ENCODE data around the gene MTRR.

MTRR gene

DNA sequence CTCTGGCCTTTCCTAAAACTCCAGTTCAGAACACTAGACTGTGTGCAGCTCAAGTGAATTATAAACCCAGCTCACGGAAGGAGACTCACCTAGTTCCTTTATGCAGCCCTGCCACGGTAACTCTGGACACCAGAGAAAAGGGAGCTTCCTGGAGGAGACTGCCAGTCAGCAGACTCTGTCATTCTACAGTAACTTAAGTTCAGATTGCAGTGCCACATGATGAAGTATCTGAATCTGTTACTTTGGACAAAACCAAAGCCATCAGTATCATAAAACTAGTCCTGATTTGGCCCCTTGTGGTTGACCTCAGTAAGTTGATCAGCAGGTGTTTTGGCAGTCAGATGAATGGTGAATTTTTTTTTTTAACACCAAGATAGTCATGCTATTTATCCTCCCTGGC lies 2.7 kb downstream of the MTRR start:
- no peak for TF ChIP-seq CTCF (IDR thresholded peaks at IDR 0.05; ENCODE audit: extremely low read depth, missing control alignments)
- no peak for DNase-seq (ENCODE audit: low spot score)

DNA sequence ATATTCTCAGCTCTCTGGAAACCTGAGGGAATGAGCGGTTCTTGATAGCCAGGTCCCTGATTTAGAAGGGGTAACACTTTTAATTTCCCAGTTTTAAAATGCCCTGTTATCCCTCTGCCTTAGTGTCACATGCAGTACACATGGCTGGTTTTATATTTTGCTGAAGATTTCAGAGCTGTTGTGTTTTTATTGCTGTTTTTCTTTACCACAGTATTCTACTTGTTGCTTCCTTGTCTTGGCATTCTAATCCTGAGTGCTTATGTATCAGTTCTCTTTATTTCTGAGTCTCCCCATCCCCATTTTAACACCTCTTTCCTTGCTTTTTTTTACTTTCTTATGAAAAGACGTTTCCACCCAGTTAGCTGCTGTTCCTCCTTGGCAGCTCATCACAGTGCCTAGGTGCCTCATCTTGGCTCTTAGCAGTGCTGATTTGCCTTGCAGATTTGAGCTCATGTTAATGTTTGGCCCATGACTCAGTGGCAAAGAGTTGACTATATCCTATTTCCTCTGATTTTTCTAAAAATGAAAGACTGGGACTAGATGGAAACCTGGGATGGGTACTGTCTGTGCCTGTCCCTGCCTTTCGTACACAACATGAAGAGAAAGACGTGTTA lies 3.7 kb downstream of the MTRR start:
- DNase-seq (ENCODE audit: low spot score), result no peak
- no peak for TF ChIP-seq CTCF (IDR thresholded peaks at IDR 0.05; ENCODE audit: extremely low read depth, missing control alignments)

- TF ChIP-seq CTCF (IDR thresholded peaks at IDR 0.05; ENCODE audit: extremely low read depth, missing control alignments), result no peak
- DNase-seq (ENCODE audit: low spot score), result no peak
Observed at GRCh38 chr5:7873216-7873615, 4.3 kb downstream of the MTRR start.

DNA sequence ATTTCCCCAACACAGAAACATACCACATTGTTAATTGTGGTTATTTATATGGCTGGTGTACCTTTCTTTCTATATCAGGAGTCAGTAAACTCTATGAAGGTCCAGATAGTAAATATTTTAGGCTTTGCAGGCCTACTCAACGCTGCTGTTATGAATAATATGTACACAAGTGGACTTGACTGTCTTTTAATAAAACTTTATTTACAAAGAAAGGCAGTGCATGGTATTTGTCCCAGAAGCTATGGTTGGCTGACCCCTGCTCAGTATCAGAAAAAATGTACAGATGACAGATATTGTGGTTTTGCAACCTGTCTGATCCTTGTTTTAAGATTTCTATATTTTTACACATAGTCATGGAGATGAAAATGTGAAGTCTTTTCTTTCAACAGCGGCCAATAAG lies 5.7 kb downstream of the MTRR start:
- TF ChIP-seq CTCF (IDR thresholded peaks at IDR 0.05; ENCODE audit: extremely low read depth, missing control alignments), result no peak
- DNase-seq (ENCODE audit: low spot score), result no peak

DNA sequence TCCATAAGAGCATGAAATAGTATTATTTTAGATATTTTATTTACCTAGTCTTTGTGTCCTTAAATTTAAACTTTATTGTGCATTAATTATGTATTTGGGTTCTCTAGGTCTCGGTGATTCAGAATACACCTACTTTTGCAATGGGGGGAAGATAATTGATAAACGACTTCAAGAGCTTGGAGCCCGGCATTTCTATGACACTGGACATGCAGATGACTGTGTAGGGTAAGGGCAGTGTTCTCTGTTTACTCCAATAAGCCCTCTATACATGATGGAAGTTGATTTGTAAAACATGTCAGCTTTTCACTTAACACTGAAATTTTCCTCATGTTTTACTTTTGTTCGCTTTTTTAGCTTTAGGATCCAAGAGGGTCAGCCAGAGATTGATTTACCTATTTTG lies 6.2 kb downstream of the MTRR start:
- no peak for TF ChIP-seq CTCF (IDR thresholded peaks at IDR 0.05; ENCODE audit: extremely low read depth, missing control alignments)

DNA sequence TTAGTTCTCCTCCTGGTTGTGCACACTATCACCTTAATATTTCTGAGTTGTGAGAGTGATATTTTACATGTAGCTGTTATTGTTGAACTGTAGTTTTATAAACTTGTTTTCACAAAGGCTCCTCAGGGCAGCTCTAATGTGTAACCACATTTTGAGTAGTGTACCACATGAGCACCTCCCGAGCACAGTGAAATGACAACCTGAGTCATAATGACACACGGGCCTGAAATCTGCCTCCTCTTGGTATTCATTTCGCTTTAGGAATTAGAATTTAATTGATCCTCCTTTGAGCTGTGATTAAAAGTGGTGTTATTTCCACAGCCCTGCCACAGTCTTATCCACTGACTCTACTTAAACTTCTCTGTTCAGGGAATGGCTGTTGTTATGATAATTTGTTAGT lies 7.9 kb downstream of the MTRR start:
- TF ChIP-seq CTCF (IDR thresholded peaks at IDR 0.05; ENCODE audit: extremely low read depth, missing control alignments), result no peak
- DNase-seq (ENCODE audit: low spot score), result no peak

More for the DNA sequence above, 6.2 kb downstream of the MTRR start:
- no peak for DNase-seq (ENCODE audit: low spot score)

DNA sequence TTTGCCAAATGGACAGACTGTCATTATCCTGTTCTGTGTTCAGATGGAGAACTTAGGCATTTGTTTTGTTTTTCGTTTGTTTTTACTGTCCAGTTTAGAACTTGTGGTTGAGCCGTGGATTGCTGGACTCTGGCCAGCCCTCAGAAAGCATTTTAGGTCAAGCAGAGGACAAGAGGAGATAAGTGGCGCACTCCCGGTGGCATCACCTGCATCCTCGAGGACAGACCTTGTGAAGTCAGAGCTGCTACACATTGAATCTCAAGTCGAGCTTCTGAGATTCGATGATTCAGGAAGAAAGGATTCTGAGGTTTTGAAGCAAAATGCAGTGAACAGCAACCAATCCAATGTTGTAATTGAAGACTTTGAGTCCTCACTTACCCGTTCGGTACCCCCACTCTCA lies 8.9 kb downstream of the MTRR start:
- no peak for DNase-seq (ENCODE audit: low spot score)
- TF ChIP-seq CTCF (IDR thresholded peaks at IDR 0.05; ENCODE audit: extremely low read depth, missing control alignments), result no peak

Measured in GM20000 (cell line).